RWPE1 (cell line): ENCODE results near the gene GET3.

Experiments used
- CTCF ChIA-PET: fragments of 350-600 bp; sonication (Branson Sonifier 250); formaldehyde crosslinking; extraction: SDS; loops from one replicate; lab custom pipeline; 2021; lab: Yijun Ruan, JAX
- POLR2A ChIA-PET: fragments of 400-600 bp; formaldehyde crosslinking; extraction: SDS; loops from one replicate; lab custom pipeline; 2020; ENCODE audit warnings: antibody characterized with exemption; ENCODE audit not compliant: low non-redundant PET; lab: Yijun Ruan, JAX
- DNase-seq: peaks from one replicate; pipeline ENCODE4 v3.0.0; 2012; ENCODE audit warnings: low spot score
- H3K27ac ChIP-seq: fragments of 450-650 bp; 2 replicates; pipeline ENCODE4 v1.5.1; 2017
- TF ChIP-seq, protein P1 (sequence below): fragments of 450-650 bp; conservative IDR thresholded peaks from 2 replicates; pipeline ENCODE4 v1.5.1; 2017; ENCODE audit warnings: low read depth, mild to moderate bottlenecking

GET3 gene

DNA sequence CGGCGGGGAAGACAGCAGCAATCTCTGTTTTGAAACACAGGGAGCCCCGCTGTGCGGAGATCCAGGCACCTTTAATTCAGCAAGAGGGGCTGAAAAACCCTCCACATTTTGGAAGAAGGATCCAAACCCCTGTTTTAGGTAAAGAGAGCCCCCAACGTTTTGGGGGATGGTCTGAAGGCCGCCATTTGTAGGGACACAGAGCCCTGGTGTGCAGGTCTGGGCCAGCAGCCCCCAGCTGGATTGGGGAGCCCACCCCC, 41.5 kb downstream of the GET3 start:
- DNase-seq = no peak
- TF ChIP-seq, protein P1, sequence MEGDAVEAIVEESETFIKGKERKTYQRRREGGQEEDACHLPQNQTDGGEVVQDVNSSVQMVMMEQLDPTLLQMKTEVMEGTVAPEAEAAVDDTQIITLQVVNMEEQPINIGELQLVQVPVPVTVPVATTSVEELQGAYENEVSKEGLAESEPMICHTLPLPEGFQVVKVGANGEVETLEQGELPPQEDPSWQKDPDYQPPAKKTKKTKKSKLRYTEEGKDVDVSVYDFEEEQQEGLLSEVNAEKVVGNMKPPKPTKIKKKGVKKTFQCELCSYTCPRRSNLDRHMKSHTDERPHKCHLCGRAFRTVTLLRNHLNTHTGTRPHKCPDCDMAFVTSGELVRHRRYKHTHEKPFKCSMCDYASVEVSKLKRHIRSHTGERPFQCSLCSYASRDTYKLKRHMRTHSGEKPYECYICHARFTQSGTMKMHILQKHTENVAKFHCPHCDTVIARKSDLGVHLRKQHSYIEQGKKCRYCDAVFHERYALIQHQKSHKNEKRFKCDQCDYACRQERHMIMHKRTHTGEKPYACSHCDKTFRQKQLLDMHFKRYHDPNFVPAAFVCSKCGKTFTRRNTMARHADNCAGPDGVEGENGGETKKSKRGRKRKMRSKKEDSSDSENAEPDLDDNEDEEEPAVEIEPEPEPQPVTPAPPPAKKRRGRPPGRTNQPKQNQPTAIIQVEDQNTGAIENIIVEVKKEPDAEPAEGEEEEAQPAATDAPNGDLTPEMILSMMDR = no peak
- CTCF ChIA-PET = interaction anchor here (0.8 to 3.3 kb wide), 4 partner anchors 10 to 55 kb away, joined by 3 to 40 read pairs (median 10); partner anchors contain the start of genes JUNB and RTBDN
- POLR2A ChIA-PET = interaction anchor here (2.3 to 4.3 kb wide), 2 partner anchors 13 to 17 kb away, joined by 8 to 120 read pairs; partner anchors contain the start of gene JUNB
- peak overlapping the region; percentile 99 for H3K27ac ChIP-seq

- CTCF ChIA-PET = interaction anchor here (0.8 to 2.5 kb wide), 2 partner anchors 9 to 55 kb away, joined by 3 to 11 read pairs; partner anchors contain the start of gene RTBDN
- TF ChIP-seq, protein P1 = no peak
- POLR2A ChIA-PET = interaction anchor here (4.3 kb wide), 1 partner anchor 12 kb away, joined by 120 read pairs; the partner anchor contains the start of gene JUNB
- H3K27ac ChIP-seq = peak overlapping the region; percentile 99
- no peak for DNase-seq
Measured at GRCh38 chr19:12779162-12779993, 42.1 kb downstream of the GET3 start.

- TF ChIP-seq, protein P1 = no peak
- ChIA-PET CTCF (interaction anchor here (0.7 to 1.4 kb wide), 3 partner anchors 10 to 24 kb away, joined by 3 to 8 read pairs (median 4); partner anchors contain the start of gene JUNB), POLR2A (interaction anchor here (1.2 to 1.9 kb wide), 2 partner anchors 9 to 11 kb away, joined by 15 to 16 read pairs; partner anchors contain the start of gene JUNB)
- H3K27ac ChIP-seq = peak overlapping the region; percentile 100
- DNase-seq = no peak
Measured at GRCh38 chr19:12782174-12782423, 44.8 kb downstream of the GET3 start.

GRCh38 chr19:12782424-12783290, 45.4 kb downstream of the GET3 start:
- H3K27ac ChIP-seq = peak overlapping the region; percentile 100
- TF ChIP-seq, protein P1 = no peak
- peak; percentile 69 for DNase-seq
- ChIA-PET CTCF (interaction anchor here (0.5 to 1.4 kb wide), 5 partner anchors 9 to 249 kb away, joined by 3 to 8 read pairs (median 4); partner anchors contain the start of gene JUNB), POLR2A (interaction anchor here (1.2 to 1.9 kb wide), 2 partner anchors 8 to 10 kb away, joined by 15 to 16 read pairs; partner anchors contain the start of gene JUNB)

- CTCF ChIA-PET = interaction anchor here (0.5 to 1.4 kb wide), 4 partner anchors 8 to 249 kb away, joined by 3 to 8 read pairs (median 4); partner anchors contain the start of gene JUNB
- TF ChIP-seq, protein P1 = no peak
- DNase-seq = peak; percentile 16
- H3K27ac ChIP-seq = peak overlapping the region; percentile 100
- POLR2A ChIA-PET = interaction anchor here (1.2 to 1.9 kb wide), 2 partner anchors 8 to 9 kb away, joined by 15 to 16 read pairs; partner anchors contain the start of gene JUNB
Measured at GRCh38 chr19:12783291-12783848, 46.1 kb downstream of the GET3 start.
